Measurements from ENCODE around the gene PHACTR3. TPM values are rescaled to one million over a fixed set of nuclear protein-coding genes. Genes with fewer than 3 reads are reported as not detected.

Gene PHACTR3
- total RNA-seq, 1 experiment from 2014 or later, result 0.10 TPM

DNA sequence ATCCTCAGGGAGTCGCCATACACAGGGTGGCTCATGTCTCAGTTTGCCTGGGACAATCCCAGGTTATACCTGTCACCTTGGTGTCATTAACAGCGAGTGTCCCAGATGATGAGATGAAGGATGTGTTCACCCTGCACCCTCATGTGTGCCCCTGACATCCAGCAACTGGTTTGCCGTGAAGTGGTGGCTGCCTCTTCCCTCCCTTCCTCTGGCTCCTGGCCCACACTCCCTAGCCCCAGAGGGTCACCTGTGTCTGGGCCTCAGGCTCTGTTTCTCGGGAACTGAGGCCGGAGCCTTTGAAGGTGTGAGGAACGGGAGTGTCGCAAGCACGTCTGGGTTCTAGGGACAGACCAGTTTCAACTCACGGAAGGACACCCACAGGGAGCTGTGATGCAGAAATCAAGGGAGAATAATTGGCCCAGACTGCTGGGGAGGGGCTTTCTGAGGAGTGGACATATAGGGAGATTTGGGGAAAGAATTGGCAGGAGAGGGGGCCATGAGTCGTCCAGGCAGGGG lies 35.8 kb upstream of the PHACTR3 start:
- Histone ChIP-seq H3K27me3 (ENCODE audit: control insufficient read depth, insufficient read depth, low read length) (no peaks in the 10 kb centered on the region; the same call in 1 of the 2 replicates), H3K36me3 (ENCODE audit: control insufficient read depth, insufficient read depth, low read length) (no peaks in the 10 kb centered on the region), H3K4me1 (ENCODE audit: control insufficient read depth, insufficient read depth, low read length) (no peaks in the 10 kb centered on the region), H3K27ac (ENCODE audit: low read length) (no peak overlapping the region), H3K9me3 (ENCODE audit: control insufficient read depth, insufficient read depth, low read depth, low read length) (no peaks in the 10 kb centered on the region), H3K4me3 (ENCODE audit: low read depth in 2 of 2, low read length in 2 of 2) (no peak overlapping the region)
- POLR2A ChIA-PET, result no interaction called here
- ATAC-seq (no peak), DNase-seq (ENCODE audit: low read depth, low spot score) (no peak)
- CTCF ChIA-PET, result no interaction called here
- BruUV-seq (replicated peaks), result no TSS peak
- intact Hi-C loops (cut with micrococcal nuclease; ENCODE audit: unreplicated experiment), result no loop called here
- in situ Hi-C loops (cut with HindIII; ENCODE audit: low pct_unique_long_range_greater_than_20kb, low sequenced_read_pairs), result no loop called here
- no peak for TF ChIP-seq POLR2AphosphoS5 (IDR thresholded peaks at IDR 0.05; ENCODE audit: low read depth, low read length)
- no peak for TF ChIP-seq SIN3A (IDR thresholded peaks at IDR 0.05; ENCODE audit: borderline replicate concordance, insufficient read depth, low read depth, low read length)
- TF ChIP-seq, protein P1, sequence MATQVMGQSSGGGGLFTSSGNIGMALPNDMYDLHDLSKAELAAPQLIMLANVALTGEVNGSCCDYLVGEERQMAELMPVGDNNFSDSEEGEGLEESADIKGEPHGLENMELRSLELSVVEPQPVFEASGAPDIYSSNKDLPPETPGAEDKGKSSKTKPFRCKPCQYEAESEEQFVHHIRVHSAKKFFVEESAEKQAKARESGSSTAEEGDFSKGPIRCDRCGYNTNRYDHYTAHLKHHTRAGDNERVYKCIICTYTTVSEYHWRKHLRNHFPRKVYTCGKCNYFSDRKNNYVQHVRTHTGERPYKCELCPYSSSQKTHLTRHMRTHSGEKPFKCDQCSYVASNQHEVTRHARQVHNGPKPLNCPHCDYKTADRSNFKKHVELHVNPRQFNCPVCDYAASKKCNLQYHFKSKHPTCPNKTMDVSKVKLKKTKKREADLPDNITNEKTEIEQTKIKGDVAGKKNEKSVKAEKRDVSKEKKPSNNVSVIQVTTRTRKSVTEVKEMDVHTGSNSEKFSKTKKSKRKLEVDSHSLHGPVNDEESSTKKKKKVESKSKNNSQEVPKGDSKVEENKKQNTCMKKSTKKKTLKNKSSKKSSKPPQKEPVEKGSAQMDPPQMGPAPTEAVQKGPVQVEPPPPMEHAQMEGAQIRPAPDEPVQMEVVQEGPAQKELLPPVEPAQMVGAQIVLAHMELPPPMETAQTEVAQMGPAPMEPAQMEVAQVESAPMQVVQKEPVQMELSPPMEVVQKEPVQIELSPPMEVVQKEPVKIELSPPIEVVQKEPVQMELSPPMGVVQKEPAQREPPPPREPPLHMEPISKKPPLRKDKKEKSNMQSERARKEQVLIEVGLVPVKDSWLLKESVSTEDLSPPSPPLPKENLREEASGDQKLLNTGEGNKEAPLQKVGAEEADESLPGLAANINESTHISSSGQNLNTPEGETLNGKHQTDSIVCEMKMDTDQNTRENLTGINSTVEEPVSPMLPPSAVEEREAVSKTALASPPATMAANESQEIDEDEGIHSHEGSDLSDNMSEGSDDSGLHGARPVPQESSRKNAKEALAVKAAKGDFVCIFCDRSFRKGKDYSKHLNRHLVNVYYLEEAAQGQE (IDR thresholded peaks at IDR 0.05; ENCODE audit: insufficient read depth in 1 of 2, low read depth in 2 of 2, low read length in 1 of 2), result no peak
- TF ChIP-seq, protein P2, sequence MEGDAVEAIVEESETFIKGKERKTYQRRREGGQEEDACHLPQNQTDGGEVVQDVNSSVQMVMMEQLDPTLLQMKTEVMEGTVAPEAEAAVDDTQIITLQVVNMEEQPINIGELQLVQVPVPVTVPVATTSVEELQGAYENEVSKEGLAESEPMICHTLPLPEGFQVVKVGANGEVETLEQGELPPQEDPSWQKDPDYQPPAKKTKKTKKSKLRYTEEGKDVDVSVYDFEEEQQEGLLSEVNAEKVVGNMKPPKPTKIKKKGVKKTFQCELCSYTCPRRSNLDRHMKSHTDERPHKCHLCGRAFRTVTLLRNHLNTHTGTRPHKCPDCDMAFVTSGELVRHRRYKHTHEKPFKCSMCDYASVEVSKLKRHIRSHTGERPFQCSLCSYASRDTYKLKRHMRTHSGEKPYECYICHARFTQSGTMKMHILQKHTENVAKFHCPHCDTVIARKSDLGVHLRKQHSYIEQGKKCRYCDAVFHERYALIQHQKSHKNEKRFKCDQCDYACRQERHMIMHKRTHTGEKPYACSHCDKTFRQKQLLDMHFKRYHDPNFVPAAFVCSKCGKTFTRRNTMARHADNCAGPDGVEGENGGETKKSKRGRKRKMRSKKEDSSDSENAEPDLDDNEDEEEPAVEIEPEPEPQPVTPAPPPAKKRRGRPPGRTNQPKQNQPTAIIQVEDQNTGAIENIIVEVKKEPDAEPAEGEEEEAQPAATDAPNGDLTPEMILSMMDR (IDR thresholded peaks at IDR 0.05), result no peak
- TF ChIP-seq TCF7L2 (IDR thresholded peaks at IDR 0.05; ENCODE audit: low read depth, low read length), result no peak

DNA sequence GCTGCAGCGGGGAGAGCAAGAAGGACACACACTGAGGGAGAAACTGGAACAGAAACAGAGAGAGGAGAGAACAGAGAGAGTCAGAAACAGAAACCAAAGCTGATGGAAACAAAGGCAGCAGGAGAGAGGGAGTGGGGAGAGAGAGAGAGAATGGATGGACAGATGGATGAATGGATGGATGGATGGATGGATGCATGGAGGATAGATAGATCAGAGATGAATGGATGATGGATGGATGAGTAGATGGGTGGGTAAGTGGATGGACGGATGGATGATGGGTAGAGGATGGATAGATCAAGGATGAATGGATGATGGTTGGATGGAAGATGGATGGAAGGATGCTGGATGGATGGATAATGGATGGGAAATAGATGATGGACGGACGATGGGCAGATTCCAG lies 35.0 kb upstream of the PHACTR3 start:
- no peak for ATAC-seq
- TF ChIP-seq POLR2AphosphoS5 (IDR thresholded peaks at IDR 0.05; ENCODE audit: low read depth, low read length) (no peak), TCF7L2 (IDR thresholded peaks at IDR 0.05; ENCODE audit: low read depth, low read length) (no peak), SIN3A (IDR thresholded peaks at IDR 0.05; ENCODE audit: borderline replicate concordance, insufficient read depth, low read depth, low read length) (no peak)
- TF ChIP-seq, protein P1 (IDR thresholded peaks at IDR 0.05; ENCODE audit: insufficient read depth in 1 of 2, low read depth in 2 of 2, low read length in 1 of 2), result no peak
- TF ChIP-seq, protein P2 (IDR thresholded peaks at IDR 0.05), result no peak
- H3K27me3 ChIP-seq (ENCODE audit: control insufficient read depth, insufficient read depth, low read length), result no peaks in the 10 kb centered on the region; the same call in 1 of the 2 replicates
- in situ Hi-C loops (cut with HindIII; ENCODE audit: low pct_unique_long_range_greater_than_20kb, low sequenced_read_pairs) (no loop called here), intact Hi-C loops (cut with micrococcal nuclease; ENCODE audit: unreplicated experiment) (no loop called here)
- no peaks in the 10 kb centered on the region for H3K9me3 ChIP-seq (ENCODE audit: control insufficient read depth, insufficient read depth, low read depth, low read length)
- no peaks in the 10 kb centered on the region for H3K4me1 ChIP-seq (ENCODE audit: control insufficient read depth, insufficient read depth, low read length)
- CTCF ChIA-PET, result no interaction called here
- POLR2A ChIA-PET, result no interaction called here
- H3K4me3 ChIP-seq (ENCODE audit: low read depth in 2 of 2, low read length in 2 of 2), result no peak overlapping the region
- H3K36me3 ChIP-seq (ENCODE audit: control insufficient read depth, insufficient read depth, low read length), result no peaks in the 10 kb centered on the region
- no TSS peak for BruUV-seq (replicated peaks)
- no peak for DNase-seq (ENCODE audit: low read depth, low spot score)
- H3K27ac ChIP-seq (ENCODE audit: low read length), result no peak overlapping the region
